ENCODE data around the gene PRKCH. TPM values are rescaled to one million over a fixed set of nuclear protein-coding genes. Genes with fewer than 3 reads are reported as not detected.
A peak's percentile ranks its signal among the peaks of the same experiment; 100 is the strongest.

PRKCH gene
- total RNA-seq, 1 experiment from 2014 or later: 170 TPM

DNA sequence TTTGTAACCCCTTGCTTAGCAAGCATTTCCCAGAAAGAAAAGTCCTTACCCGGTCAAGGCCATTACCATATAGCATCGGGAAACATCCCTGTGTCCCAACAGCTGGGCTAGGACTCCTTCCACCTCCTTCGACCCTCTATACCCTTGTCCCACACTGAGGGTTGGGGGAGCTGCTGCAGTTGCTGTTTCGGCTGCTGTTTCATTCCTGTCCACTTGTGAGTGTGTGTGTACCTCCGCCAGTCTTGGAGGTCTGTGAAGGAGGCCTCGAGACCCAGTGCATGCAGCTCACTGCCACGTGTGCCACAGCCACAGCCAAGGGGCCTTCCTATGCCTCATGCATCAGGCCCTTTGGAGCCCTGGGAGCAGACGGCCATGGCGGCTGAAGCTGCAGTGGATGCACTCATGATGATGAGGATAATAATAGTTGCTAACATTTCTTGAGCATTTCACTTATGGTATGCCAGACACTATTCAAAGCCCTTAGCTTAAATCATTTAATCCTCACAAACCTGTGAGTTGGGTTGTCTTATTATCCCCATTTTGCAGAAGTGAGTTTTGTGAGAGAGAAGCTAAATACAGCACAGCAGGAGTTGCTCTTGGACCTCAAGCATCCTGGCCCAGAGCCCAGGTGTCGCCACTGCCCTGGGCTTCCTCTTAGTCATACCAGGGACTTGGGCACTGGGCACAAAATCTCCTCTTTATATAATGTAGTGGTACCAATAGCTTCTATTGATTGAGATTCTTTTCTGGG lies 156.5 kb downstream of the PRKCH start:
- H3K27ac ChIP-seq (ENCODE audit: low read length): peak overlapping the region; percentile 82
- no peak overlapping the region for H2AFZ ChIP-seq (ENCODE audit: low read length)
- peak overlapping the region; percentile 17; the same call in 1 of the 2 replicates for H3K4me2 ChIP-seq (ENCODE audit: low read length)
- peak; percentile 91 for DNase-seq
- peaks cover 10% of the 10 kb centered on the region for H3K79me2 ChIP-seq (ENCODE audit: low read length)
- peaks cover under 1% of the 10 kb centered on the region for H3F3A ChIP-seq (ENCODE audit: low read length, unreplicated experiment)
- H3K4me3 ChIP-seq (ENCODE audit: low read length): no peak overlapping the region
- H3K36me3 ChIP-seq (ENCODE audit: low read depth, low read length): no peaks in the 10 kb centered on the region
- BruUV-seq (replicated peaks): no TSS peak
- intact Hi-C loops (cut with micrococcal nuclease): loop anchor here (5.0 to 10.0 kb wide), 2 partner anchors 34 to 547 kb away; no protein-coding TSS in a partner anchor
- H3K9me3 ChIP-seq (ENCODE audit: low read length): no peaks in the 10 kb centered on the region
- no peak for TF ChIP-seq EZH2phosphoT487 (IDR thresholded peaks at IDR 0.05; ENCODE audit: borderline replicate concordance, low read length)
- TF ChIP-seq, protein P1, sequence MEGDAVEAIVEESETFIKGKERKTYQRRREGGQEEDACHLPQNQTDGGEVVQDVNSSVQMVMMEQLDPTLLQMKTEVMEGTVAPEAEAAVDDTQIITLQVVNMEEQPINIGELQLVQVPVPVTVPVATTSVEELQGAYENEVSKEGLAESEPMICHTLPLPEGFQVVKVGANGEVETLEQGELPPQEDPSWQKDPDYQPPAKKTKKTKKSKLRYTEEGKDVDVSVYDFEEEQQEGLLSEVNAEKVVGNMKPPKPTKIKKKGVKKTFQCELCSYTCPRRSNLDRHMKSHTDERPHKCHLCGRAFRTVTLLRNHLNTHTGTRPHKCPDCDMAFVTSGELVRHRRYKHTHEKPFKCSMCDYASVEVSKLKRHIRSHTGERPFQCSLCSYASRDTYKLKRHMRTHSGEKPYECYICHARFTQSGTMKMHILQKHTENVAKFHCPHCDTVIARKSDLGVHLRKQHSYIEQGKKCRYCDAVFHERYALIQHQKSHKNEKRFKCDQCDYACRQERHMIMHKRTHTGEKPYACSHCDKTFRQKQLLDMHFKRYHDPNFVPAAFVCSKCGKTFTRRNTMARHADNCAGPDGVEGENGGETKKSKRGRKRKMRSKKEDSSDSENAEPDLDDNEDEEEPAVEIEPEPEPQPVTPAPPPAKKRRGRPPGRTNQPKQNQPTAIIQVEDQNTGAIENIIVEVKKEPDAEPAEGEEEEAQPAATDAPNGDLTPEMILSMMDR (conservative IDR thresholded peaks at IDR 0.05; ENCODE audit: low read depth, low read length): peak; percentile 19; the same call in 1 of the 2 replicates
- TF ChIP-seq EZH2 (IDR thresholded peaks at IDR 0.05; ENCODE audit: low read length, unreplicated experiment): no peak
- H3K9me2 ChIP-seq (replicated peaks; ENCODE audit: low read length): no peaks in the 10 kb centered on the region
- ChIA-PET CTCF (interaction anchor here (0.6 kb wide), 3 partner anchors 10 to 87 kb away, joined by 3 to 7 read pairs (median 4); no protein-coding TSS in a partner anchor), POLR2A (ENCODE audit: unreplicated experiment) (interaction anchor here (1.0 kb wide), 1 partner anchor 47 kb away, joined by 3 read pairs; no protein-coding TSS in a partner anchor)
- peak; percentile 84 for ATAC-seq
- no peaks in the 10 kb centered on the region for H4K20me1 ChIP-seq (ENCODE audit: low read length)
- H3K9ac ChIP-seq (ENCODE audit: low read length): peak overlapping the region; percentile 6; the same call in 1 of the 2 replicates
- peaks cover 74% of the 10 kb centered on the region for H3K4me1 ChIP-seq (ENCODE audit: insufficient read depth, low read length)
- H3K27me3 ChIP-seq (ENCODE audit: low read length): no peaks in the 10 kb centered on the region

DNA sequence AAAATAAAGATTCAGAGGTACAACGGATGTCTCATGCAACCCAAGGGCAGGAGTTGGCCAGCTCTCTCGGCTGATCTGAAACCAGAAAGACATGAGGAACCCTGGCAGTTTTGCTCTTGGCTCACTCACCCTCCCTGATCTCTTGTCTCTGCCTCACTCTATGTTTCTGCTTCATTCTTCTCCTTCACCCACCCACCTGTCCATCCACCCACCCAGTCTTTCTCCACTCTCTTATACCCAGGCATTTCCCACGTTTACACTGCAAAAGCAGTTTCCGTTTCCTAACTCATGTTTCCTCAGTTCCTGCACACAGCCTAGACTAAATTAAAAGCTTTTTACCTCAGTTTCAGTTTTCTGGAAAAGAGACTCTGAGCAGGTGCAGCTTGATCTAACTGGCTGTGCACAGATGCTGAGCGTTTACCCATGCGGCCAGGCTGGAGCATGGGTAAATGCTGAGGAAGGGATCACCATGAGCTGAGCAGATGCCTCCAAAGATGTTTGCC lies 157.6 kb downstream of the PRKCH start:
- intact Hi-C loops (cut with micrococcal nuclease): loop anchor here (5.0 to 10.0 kb wide), 2 partner anchors 33 to 546 kb away; no protein-coding TSS in a partner anchor
- 0 out of 2 replicates have a peak, but pooled peaks cover 2% of the 10 kb centered on the region for H3K79me2 ChIP-seq (ENCODE audit: low read length)
- no TSS peak for BruUV-seq (replicated peaks)
- peak overlapping the region; percentile 29 for H3K4me2 ChIP-seq (ENCODE audit: low read length)
- no peak overlapping the region for H2AFZ ChIP-seq (ENCODE audit: low read length)
- no peaks in the 10 kb centered on the region for H3K36me3 ChIP-seq (ENCODE audit: low read depth, low read length)
- peaks cover 68% of the 10 kb centered on the region for H3K4me1 ChIP-seq (ENCODE audit: insufficient read depth, low read length)
- DNase-seq (no peak), ATAC-seq (no peak)
- no peaks in the 10 kb centered on the region for H3K9me2 ChIP-seq (replicated peaks; ENCODE audit: low read length)
- H3F3A ChIP-seq (ENCODE audit: low read length, unreplicated experiment): no peaks in the 10 kb centered on the region
- peak overlapping the region; percentile 42 for H3K9ac ChIP-seq (ENCODE audit: low read length)
- no peaks in the 10 kb centered on the region for H3K27me3 ChIP-seq (ENCODE audit: low read length)
- H4K20me1 ChIP-seq (ENCODE audit: low read length): no peaks in the 10 kb centered on the region
- TF ChIP-seq EZH2 (IDR thresholded peaks at IDR 0.05; ENCODE audit: low read length, unreplicated experiment): no peak
- TF ChIP-seq, protein P1 (conservative IDR thresholded peaks at IDR 0.05; ENCODE audit: low read depth, low read length): no peak
- no peak for TF ChIP-seq EZH2phosphoT487 (IDR thresholded peaks at IDR 0.05; ENCODE audit: borderline replicate concordance, low read length)
- ChIA-PET POLR2A (ENCODE audit: unreplicated experiment) (no interaction called here), CTCF (no interaction called here)
- no peak overlapping the region for H3K4me3 ChIP-seq (ENCODE audit: low read length)
- no peaks in the 10 kb centered on the region for H3K9me3 ChIP-seq (ENCODE audit: low read length)
- H3K27ac ChIP-seq (ENCODE audit: low read length): peak overlapping the region; percentile 82
